Measurements from ENCODE around the gene HAUS7.

HAUS7 gene

GRCh38 chrX:153426204-153426603 is 44.2 kb downstream of the HAUS7 start:
- no peak overlapping the region for H3K14ac ChIP-seq (ENCODE audit: low read length)
- no peak overlapping the region for H3K18ac ChIP-seq (ENCODE audit: low read length)
- no peak overlapping the region for H2AK5ac ChIP-seq (ENCODE audit: low read depth, low read length)
- H2AFZ ChIP-seq (ENCODE audit: low read length), result no peak overlapping the region
- no peak overlapping the region for H3K4me2 ChIP-seq (ENCODE audit: insufficient read depth, low read length, poor library complexity, severe bottlenecking)
- H3K9me3 ChIP-seq (replicated peaks in 1 of 2; ENCODE audit: control insufficient read depth in 2 of 2, insufficient read depth in 1 of 2, low read depth in 1 of 2, low read length in 2 of 2), result no peaks in the 10 kb centered on the region
- H3K79me1 ChIP-seq (ENCODE audit: low read depth, low read length), result no peaks in the 10 kb centered on the region
- H3K23ac ChIP-seq (ENCODE audit: low read depth, low read length, poor library complexity), result no peak overlapping the region
- H3K27ac ChIP-seq (replicated peaks; ENCODE audit: low read length), result no peak overlapping the region
- no peak overlapping the region for H2BK15ac ChIP-seq (ENCODE audit: low read length)
- no peaks in the 10 kb centered on the region for H3K36me3 ChIP-seq (replicated peaks in 1 of 2; ENCODE audit: control insufficient read depth in 2 of 2, insufficient read depth in 2 of 2, low read length in 2 of 2)
- no peak overlapping the region for H2BK12ac ChIP-seq (ENCODE audit: low read length)
- H2BK5ac ChIP-seq (ENCODE audit: low read length), result no peak overlapping the region
- H3K4me3 ChIP-seq (ENCODE audit: low read length in 2 of 2), result no peak overlapping the region
- H3K27me3 ChIP-seq (ENCODE audit: control insufficient read depth in 3 of 3, insufficient read depth in 3 of 3, low read depth in 1 of 3, low read length in 3 of 3), result peaks cover 0 to 53% (median 0%) of the 10 kb centered on the region in 3 experiments
- no peaks in the 10 kb centered on the region for H3K4me1 ChIP-seq (ENCODE audit: control insufficient read depth in 2 of 2, insufficient read depth in 1 of 2, low read depth in 1 of 2, low read length in 2 of 2)
- no peak for DNase-seq (ENCODE audit: low spot score)
- H3K9ac ChIP-seq (ENCODE audit: low read depth, low read length, poor library complexity), result no peak overlapping the region
- H4K91ac ChIP-seq (ENCODE audit: low read depth, low read length, poor library complexity), result no peak overlapping the region
- H3K4ac ChIP-seq (ENCODE audit: low read length), result no peak overlapping the region
- no peak overlapping the region for H2BK120ac ChIP-seq (ENCODE audit: low read depth, low read length)
- WGBS, 2 donors (ENCODE audit: extremely low coverage in 2 of 2, insufficient read length in 2 of 2, insufficient replicate concordance in 1 of 2), result no CpG with 5 or more reads among the region's 3 CpGs
- no peak overlapping the region for H4K8ac ChIP-seq (ENCODE audit: low read depth, low read length)

GRCh38 chrX:153423652-153424051 is 46.7 kb downstream of the HAUS7 start:
- Histone ChIP-seq H2AFZ (ENCODE audit: low read length) (no peak overlapping the region), H3K9ac (ENCODE audit: low read depth, low read length, poor library complexity) (no peak overlapping the region), H2BK5ac (ENCODE audit: low read length) (no peak overlapping the region), H3K27ac (replicated peaks; ENCODE audit: low read length) (no peak overlapping the region), H4K91ac (ENCODE audit: low read depth, low read length, poor library complexity) (no peak overlapping the region), H2AK5ac (ENCODE audit: low read depth, low read length) (no peak overlapping the region), H2BK12ac (ENCODE audit: low read length) (no peak overlapping the region), H3K36me3 (replicated peaks in 1 of 2; ENCODE audit: control insufficient read depth in 2 of 2, insufficient read depth in 2 of 2, low read length in 2 of 2) (no peaks in the 10 kb centered on the region), H3K14ac (ENCODE audit: low read length) (no peak overlapping the region), H3K4ac (ENCODE audit: low read length) (no peak overlapping the region), H3K79me1 (ENCODE audit: low read depth, low read length) (no peaks in the 10 kb centered on the region), H2BK120ac (ENCODE audit: low read depth, low read length) (no peak overlapping the region), H3K9me3 (replicated peaks in 1 of 2; ENCODE audit: control insufficient read depth in 2 of 2, insufficient read depth in 1 of 2, low read depth in 1 of 2, low read length in 2 of 2) (no peaks in the 10 kb centered on the region), H3K18ac (ENCODE audit: low read length) (no peak overlapping the region), H3K27me3 (ENCODE audit: control insufficient read depth in 3 of 3, insufficient read depth in 3 of 3, low read depth in 1 of 3, low read length in 3 of 3) (peaks cover 0 to 72% (median 0%) of the 10 kb centered on the region in 3 experiments), H3K4me3 (ENCODE audit: low read length in 2 of 2) (no peak overlapping the region), H3K4me1 (ENCODE audit: control insufficient read depth in 2 of 2, insufficient read depth in 1 of 2, low read depth in 1 of 2, low read length in 2 of 2) (no peaks in the 10 kb centered on the region), H3K4me2 (ENCODE audit: insufficient read depth, low read length, poor library complexity, severe bottlenecking) (no peak overlapping the region), H2BK15ac (ENCODE audit: low read length) (no peak overlapping the region), H3K23ac (ENCODE audit: low read depth, low read length, poor library complexity) (no peak overlapping the region), H4K8ac (ENCODE audit: low read depth, low read length) (no peak overlapping the region)
- WGBS, 2 donors (ENCODE audit: extremely low coverage in 2 of 2, insufficient read length in 2 of 2, insufficient replicate concordance in 1 of 2), result no CpG with 5 or more reads among the region's 8 CpGs
- DNase-seq (ENCODE audit: low spot score), result no peak

- H2BK5ac ChIP-seq (ENCODE audit: low read length), result no peak overlapping the region
- H2BK120ac ChIP-seq (ENCODE audit: low read depth, low read length), result no peak overlapping the region
- H4K91ac ChIP-seq (ENCODE audit: low read depth, low read length, poor library complexity), result no peak overlapping the region
- H3K23ac ChIP-seq (ENCODE audit: low read depth, low read length, poor library complexity), result no peak overlapping the region
- H2AFZ ChIP-seq (ENCODE audit: low read length), result no peak overlapping the region
- peaks cover 0 to 83% (median 0%) of the 10 kb centered on the region in 3 experiments for H3K27me3 ChIP-seq (ENCODE audit: control insufficient read depth in 3 of 3, insufficient read depth in 3 of 3, low read depth in 1 of 3, low read length in 3 of 3)
- no peak overlapping the region for H3K18ac ChIP-seq (ENCODE audit: low read length)
- no peak overlapping the region for H2AK5ac ChIP-seq (ENCODE audit: low read depth, low read length)
- no peaks in the 10 kb centered on the region for H3K9me3 ChIP-seq (replicated peaks in 1 of 2; ENCODE audit: control insufficient read depth in 2 of 2, insufficient read depth in 1 of 2, low read depth in 1 of 2, low read length in 2 of 2)
- no peak overlapping the region for H3K4me2 ChIP-seq (ENCODE audit: insufficient read depth, low read length, poor library complexity, severe bottlenecking)
- H3K4me3 ChIP-seq (ENCODE audit: low read length in 2 of 2), result no peak overlapping the region
- H2BK15ac ChIP-seq (ENCODE audit: low read length), result no peak overlapping the region
- no peak overlapping the region for H3K14ac ChIP-seq (ENCODE audit: low read length)
- peak overlapping the region; percentile 10 for H2BK12ac ChIP-seq (ENCODE audit: low read length)
- no peak overlapping the region for H3K27ac ChIP-seq (replicated peaks; ENCODE audit: low read length)
- H3K79me1 ChIP-seq (ENCODE audit: low read depth, low read length), result no peaks in the 10 kb centered on the region
- H3K9ac ChIP-seq (ENCODE audit: low read depth, low read length, poor library complexity), result no peak overlapping the region
- no peaks in the 10 kb centered on the region for H3K36me3 ChIP-seq (replicated peaks in 1 of 2; ENCODE audit: control insufficient read depth in 2 of 2, insufficient read depth in 2 of 2, low read length in 2 of 2)
- no peak overlapping the region for H3K4ac ChIP-seq (ENCODE audit: low read length)
- H4K8ac ChIP-seq (ENCODE audit: low read depth, low read length), result no peak overlapping the region
- WGBS, 2 donors (ENCODE audit: extremely low coverage in 2 of 2, insufficient read length in 2 of 2, insufficient replicate concordance in 1 of 2), result no CpG with 5 or more reads among the region's 18 CpGs
- no peak for DNase-seq (ENCODE audit: low spot score)
- no peaks in the 10 kb centered on the region for H3K4me1 ChIP-seq (ENCODE audit: control insufficient read depth in 2 of 2, insufficient read depth in 1 of 2, low read depth in 1 of 2, low read length in 2 of 2)
Measured at GRCh38 chrX:153421856-153422255, 48.5 kb downstream of the HAUS7 start.

GRCh38 chrX:153420851-153421599 is 49.4 kb downstream of the HAUS7 start:
- H2BK5ac ChIP-seq (ENCODE audit: low read length), result no peak overlapping the region
- no peaks in the 10 kb centered on the region for H3K36me3 ChIP-seq (replicated peaks in 1 of 2; ENCODE audit: control insufficient read depth in 2 of 2, insufficient read depth in 2 of 2, low read length in 2 of 2)
- H3K4ac ChIP-seq (ENCODE audit: low read length), result no peak overlapping the region
- H4K91ac ChIP-seq (ENCODE audit: low read depth, low read length, poor library complexity), result no peak overlapping the region
- no peak overlapping the region for H3K4me2 ChIP-seq (ENCODE audit: insufficient read depth, low read length, poor library complexity, severe bottlenecking)
- H2AK5ac ChIP-seq (ENCODE audit: low read depth, low read length), result no peak overlapping the region
- peaks cover 0 to 86% (median 0%) of the 10 kb centered on the region in 3 experiments for H3K27me3 ChIP-seq (ENCODE audit: control insufficient read depth in 3 of 3, insufficient read depth in 3 of 3, low read depth in 1 of 3, low read length in 3 of 3)
- DNase-seq (ENCODE audit: low spot score), result no peak
- H3K27ac ChIP-seq (replicated peaks; ENCODE audit: low read length), result no peak overlapping the region
- H4K8ac ChIP-seq (ENCODE audit: low read depth, low read length), result no peak overlapping the region
- no peak overlapping the region for H3K4me3 ChIP-seq (ENCODE audit: low read length in 2 of 2)
- H3K4me1 ChIP-seq (ENCODE audit: control insufficient read depth in 2 of 2, insufficient read depth in 1 of 2, low read depth in 1 of 2, low read length in 2 of 2), result no peaks in the 10 kb centered on the region
- H2BK12ac ChIP-seq (ENCODE audit: low read length), result no peak overlapping the region
- peak overlapping the region; percentile 56 for H3K14ac ChIP-seq (ENCODE audit: low read length)
- no peaks in the 10 kb centered on the region for H3K79me1 ChIP-seq (ENCODE audit: low read depth, low read length)
- WGBS, 2 donors (ENCODE audit: extremely low coverage in 2 of 2, insufficient read length in 2 of 2, insufficient replicate concordance in 1 of 2), result no CpG with 5 or more reads among the region's 91 CpGs
- no peak overlapping the region for H3K18ac ChIP-seq (ENCODE audit: low read length)
- H3K23ac ChIP-seq (ENCODE audit: low read depth, low read length, poor library complexity), result no peak overlapping the region
- no peak overlapping the region for H2BK120ac ChIP-seq (ENCODE audit: low read depth, low read length)
- H3K9ac ChIP-seq (ENCODE audit: low read depth, low read length, poor library complexity), result no peak overlapping the region
- no peaks in the 10 kb centered on the region for H3K9me3 ChIP-seq (replicated peaks in 1 of 2; ENCODE audit: control insufficient read depth in 2 of 2, insufficient read depth in 1 of 2, low read depth in 1 of 2, low read length in 2 of 2)
- no peak overlapping the region for H2AFZ ChIP-seq (ENCODE audit: low read length)
- H2BK15ac ChIP-seq (ENCODE audit: low read length), result no peak overlapping the region

All from neuronal stem cell (in vitro differentiated cells).